Occipital lobe (tissue), 2 donors: ENCODE data around the gene PRAMEF12. TPM values are rescaled to one million over a fixed set of nuclear protein-coding genes. Genes with fewer than 3 reads are reported as not detected.
"Not testable (repeated sequence)": the region's sequence is repeated elsewhere in the genome, so short reads cannot be mapped to it uniquely, and the experiment has no call there.

Source experiments
- DNase-seq: peaks from one replicate; lab custom pipeline; 2025; lab: John Stamatoyannopoulos, UW
- total RNA-seq: library from RNA; depleted of rRNA; stranded (reverse); fragments of >200 nt; gene quantifications from one replicate; pipeline ENCODE4 v1.2.3, GENCODE V29; 2014

The PRAMEF12 gene
- total RNA-seq = not detected

- no peak for DNase-seq
Measured at GRCh38 chr1:12773438-12773837, at the start of gene PRAMEF12. TSS of gene PRAMEF12 (plus strand) at chr1:12773738. CDS start at chr1:12774868, 1,130 bp downstream.

GRCh38 chr1:12728391-12728790, 45.1 kb upstream of the PRAMEF12 start:
- DNase-seq = no peak

- DNase-seq = no peak
Measured at GRCh38 chr1:12730156-12730555, 43.4 kb upstream of the PRAMEF12 start.

GRCh38 chr1:12731084-12731483, 42.5 kb upstream of the PRAMEF12 start:
- not testable (repeated sequence) for DNase-seq

- DNase-seq = no peak
Measured at GRCh38 chr1:12734651-12735050, 38.9 kb upstream of the PRAMEF12 start.

GRCh38 chr1:12738934-12739333, 34.6 kb upstream of the PRAMEF12 start:
- DNase-seq = no peak

GRCh38 chr1:12739613-12740012, 33.9 kb upstream of the PRAMEF12 start:
- DNase-seq = no peak

- DNase-seq = no peak
Measured at GRCh38 chr1:12741946-12742345, 31.6 kb upstream of the PRAMEF12 start.

GRCh38 chr1:12745126-12745991, 28.2 kb upstream of the PRAMEF12 start:
- DNase-seq = no peak

GRCh38 chr1:12745992-12746323, 27.6 kb upstream of the PRAMEF12 start, which contains the start of gene CFAP107:
TSS of gene CFAP107 (plus strand) at chr1:12746200. CDS start at chr1:12746431, 231 bp downstream.
- no peak for DNase-seq

- no peak for DNase-seq
Measured at GRCh38 chr1:12748778-12749355, 24.7 kb upstream of the PRAMEF12 start.

- DNase-seq = no peak
Measured at GRCh38 chr1:12754738-12755137, 18.8 kb upstream of the PRAMEF12 start.

- no peak for DNase-seq
Measured at GRCh38 chr1:12756273-12756672, 17.3 kb upstream of the PRAMEF12 start.

GRCh38 chr1:12756768-12757413, 16.6 kb upstream of the PRAMEF12 start:
- DNase-seq = no peak

- DNase-seq = no peak
Measured at GRCh38 chr1:12757836-12758235, 15.7 kb upstream of the PRAMEF12 start.

- DNase-seq = no peak
Measured at GRCh38 chr1:12760256-12760795, 13.2 kb upstream of the PRAMEF12 start.

- no peak for DNase-seq
Measured at GRCh38 chr1:12761781-12762180, 11.8 kb upstream of the PRAMEF12 start.

GRCh38 chr1:12762766-12763165, 10.8 kb upstream of the PRAMEF12 start:
- DNase-seq = no peak

- DNase-seq = no peak
Measured at GRCh38 chr1:12763479-12763878, 10.1 kb upstream of the PRAMEF12 start.

- DNase-seq = no peak
Measured at GRCh38 chr1:12764016-12764415, 9.5 kb upstream of the PRAMEF12 start.

GRCh38 chr1:12769031-12769430, 4.5 kb upstream of the PRAMEF12 start:
- no peak for DNase-seq

GRCh38 chr1:12769976-12770505, 3.5 kb upstream of the PRAMEF12 start:
- no peak for DNase-seq
